Measurements from ENCODE around the gene LEF1.

GRCh38 chr4:108094131-108094530 lies 74.6 kb downstream of the LEF1 start:
- no peak for TF ChIP-seq BCOR (IDR thresholded peaks at IDR 0.05)
- TF ChIP-seq ZNF263 (CRISPR knock-in tag; IDR thresholded peaks at IDR 0.05; ENCODE audit: borderline replicate concordance): no peak
- no peak for TF ChIP-seq SMAD1 (IDR thresholded peaks at IDR 0.05; ENCODE audit: low read depth, low read length, partially characterized antibody)
- TF ChIP-seq MAFK (IDR thresholded peaks at IDR 0.05; ENCODE audit: low read length): no peak
- TF ChIP-seq ZNF592 (IDR thresholded peaks at IDR 0.05): no peak

Measured in K562 (cell line).